GM15510 (cell line): ENCODE results near the gene PGS1.

Experiments
- POLR2A ChIP-seq: IDR thresholded peaks from 3 replicates; pipeline ENCODE4 v1.6.1; 2011; ENCODE audit warnings: borderline replicate concordance; ENCODE audit not compliant: insufficient read length; ENCODE audit errors: extremely low read depth

PGS1 gene

DNA sequence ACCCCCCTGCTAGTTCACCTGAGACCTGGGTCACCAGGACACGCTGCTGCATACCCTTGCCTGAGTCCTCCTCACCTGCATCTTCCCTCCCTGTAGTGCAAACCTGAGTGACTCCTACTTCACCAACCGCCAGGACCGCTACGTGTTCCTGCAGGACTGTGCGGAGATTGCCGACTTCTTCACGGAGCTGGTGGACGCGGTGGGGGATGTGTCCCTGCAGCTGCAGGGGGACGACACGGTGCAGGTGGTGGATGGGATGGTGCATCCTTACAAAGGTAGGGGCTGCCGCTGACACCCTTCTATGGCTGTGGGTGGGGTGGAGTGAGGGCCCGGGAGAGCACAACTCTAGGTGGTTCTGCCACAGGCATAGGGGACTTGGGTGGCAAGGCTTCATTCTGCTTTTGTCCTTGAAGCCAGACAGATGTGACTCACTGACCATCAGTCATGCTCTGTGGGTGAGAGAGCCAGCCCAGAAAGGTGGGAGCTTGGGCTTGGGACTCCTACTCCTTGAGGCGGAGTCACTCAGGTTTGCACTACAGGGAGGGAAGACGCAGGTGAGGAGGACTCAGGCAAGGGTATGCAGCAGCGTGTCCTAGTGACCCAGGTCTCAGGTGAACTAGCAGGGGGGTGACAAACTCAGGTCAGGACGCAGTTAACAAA lies 22.3 kb downstream of the PGS1 start:
- TF ChIP-seq POLR2A: no peak

DNA sequence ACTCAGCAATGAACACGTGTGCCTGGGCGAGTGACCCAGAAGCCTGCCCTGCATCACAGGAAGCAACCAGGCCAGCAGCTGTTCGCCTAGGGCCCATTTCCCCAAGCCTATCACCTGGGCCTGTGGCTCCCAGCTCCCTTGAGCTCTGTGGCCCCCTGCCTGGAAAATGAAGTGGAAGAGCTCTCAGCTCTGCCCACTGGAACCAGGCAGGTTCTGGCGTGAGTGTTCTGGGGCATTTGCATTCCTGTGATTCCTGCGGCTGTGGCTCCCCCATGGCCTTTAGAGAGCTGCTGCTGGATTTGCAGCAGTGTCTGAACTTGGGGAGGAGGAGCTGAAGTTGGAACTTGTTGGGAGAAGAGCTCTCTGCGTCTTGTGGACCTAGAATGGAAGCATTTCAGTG lies 22.8 kb downstream of the PGS1 start:
- no peak for TF ChIP-seq POLR2A

DNA sequence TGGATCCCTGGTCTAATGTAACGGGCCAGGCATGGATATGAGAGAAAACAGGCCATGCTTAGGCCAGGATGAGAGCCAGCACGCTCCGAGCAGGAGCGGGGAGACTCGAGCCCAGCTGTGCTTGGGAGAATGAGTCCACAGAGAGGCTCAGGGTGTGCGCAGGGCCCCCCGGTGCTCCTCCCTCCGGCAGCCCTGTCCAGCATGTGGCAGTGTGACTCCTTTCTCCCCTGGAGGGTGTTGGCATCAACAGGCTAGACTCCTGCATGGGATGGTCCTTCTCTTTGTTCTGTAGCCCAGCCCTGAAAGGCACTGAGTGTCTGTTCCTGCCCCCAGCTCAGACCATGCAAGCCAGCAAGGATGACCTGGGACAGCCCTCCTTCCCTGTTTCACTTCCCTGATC lies 23.4 kb downstream of the PGS1 start:
- no peak for TF ChIP-seq POLR2A

DNA sequence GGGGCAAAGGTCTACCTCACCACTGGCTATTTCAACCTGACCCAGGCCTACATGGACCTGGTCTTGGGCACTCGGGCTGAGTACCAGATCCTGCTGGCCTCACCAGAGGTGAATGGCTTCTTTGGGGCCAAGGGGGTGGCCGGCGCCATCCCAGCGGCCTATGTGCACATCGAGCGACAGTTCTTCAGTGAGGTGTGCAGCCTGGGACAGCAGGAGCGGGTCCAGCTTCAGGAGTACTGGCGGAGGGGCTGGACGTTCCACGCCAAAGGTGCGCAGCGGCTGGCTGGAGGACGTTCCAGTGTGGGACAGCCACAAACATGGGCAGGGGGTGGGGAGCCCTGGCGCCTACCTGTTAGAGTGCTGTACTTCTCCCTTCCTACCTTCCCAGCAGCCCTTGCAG lies 25.4 kb downstream of the PGS1 start:
- no peak for TF ChIP-seq POLR2A

DNA sequence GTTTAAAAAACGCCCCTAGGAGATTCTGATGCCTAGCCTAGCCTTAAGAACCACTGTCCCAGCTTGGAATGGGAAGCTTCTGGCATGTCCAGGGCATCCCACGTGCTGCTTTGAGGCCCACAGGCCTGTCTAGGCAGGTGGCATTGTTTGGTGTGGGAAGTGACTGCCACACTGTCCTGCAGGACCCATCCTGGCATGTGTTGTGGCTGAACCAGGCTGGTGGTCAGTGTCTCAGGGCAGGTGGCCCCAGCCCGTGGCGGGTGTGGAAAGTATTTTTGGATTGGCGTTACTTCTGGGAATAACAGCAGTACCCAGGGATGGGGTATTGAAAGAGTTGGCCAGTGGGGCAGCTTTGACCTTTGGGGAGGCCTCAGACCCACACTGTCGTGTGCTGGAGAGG lies 27.9 kb downstream of the PGS1 start:
- no peak for TF ChIP-seq POLR2A

DNA sequence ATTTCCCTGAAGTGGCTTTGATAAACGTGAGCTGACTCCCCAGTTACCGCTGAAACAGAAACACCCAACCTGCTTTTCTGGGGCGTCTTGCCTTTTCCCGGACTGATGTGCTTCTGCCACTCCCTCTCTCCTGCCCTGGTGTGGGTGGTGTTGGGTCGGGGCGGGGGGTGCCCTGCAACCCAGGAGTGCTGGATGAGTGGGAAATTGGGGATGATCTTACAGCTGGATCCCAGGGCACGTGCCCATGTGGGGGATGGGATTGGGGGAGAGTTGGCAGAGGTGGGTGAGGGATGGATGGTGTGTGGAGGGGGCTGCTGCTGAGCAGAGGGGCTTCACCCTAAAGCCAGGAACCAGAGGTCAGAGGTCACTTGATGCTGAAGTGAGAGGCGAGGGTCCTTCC lies 28.5 kb downstream of the PGS1 start:
- no peak for TF ChIP-seq POLR2A

DNA sequence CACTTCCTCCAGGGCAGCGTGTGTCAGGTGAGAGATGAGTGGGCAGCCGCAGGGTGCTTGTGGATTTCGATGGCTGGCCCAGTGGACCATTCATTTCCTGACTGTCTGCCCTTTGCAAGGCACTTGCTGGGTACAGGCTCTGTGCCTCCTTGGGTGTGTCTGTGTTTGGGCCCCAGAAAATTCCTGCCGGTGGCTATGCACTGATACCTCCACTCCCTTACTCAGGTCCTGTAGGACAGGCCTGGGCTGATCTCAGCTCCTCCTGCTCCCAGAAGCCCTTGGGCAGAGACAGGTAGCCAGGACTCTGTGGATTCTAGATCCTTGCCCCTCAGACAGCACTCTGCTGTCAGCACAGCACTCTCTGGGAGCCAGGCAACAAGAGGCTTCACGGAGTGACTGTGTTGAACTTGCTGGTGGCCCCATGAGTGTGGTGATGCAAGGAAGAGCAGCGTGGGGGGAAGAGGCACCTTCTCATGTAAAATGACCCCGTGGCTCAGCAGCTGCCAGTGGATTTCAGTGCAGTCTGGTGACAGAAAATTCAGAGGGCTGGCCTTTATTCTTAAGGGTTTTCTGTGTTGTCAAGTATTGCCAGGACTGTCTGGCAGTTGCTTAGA lies 29.0 kb downstream of the PGS1 start:
- no peak for TF ChIP-seq POLR2A

DNA sequence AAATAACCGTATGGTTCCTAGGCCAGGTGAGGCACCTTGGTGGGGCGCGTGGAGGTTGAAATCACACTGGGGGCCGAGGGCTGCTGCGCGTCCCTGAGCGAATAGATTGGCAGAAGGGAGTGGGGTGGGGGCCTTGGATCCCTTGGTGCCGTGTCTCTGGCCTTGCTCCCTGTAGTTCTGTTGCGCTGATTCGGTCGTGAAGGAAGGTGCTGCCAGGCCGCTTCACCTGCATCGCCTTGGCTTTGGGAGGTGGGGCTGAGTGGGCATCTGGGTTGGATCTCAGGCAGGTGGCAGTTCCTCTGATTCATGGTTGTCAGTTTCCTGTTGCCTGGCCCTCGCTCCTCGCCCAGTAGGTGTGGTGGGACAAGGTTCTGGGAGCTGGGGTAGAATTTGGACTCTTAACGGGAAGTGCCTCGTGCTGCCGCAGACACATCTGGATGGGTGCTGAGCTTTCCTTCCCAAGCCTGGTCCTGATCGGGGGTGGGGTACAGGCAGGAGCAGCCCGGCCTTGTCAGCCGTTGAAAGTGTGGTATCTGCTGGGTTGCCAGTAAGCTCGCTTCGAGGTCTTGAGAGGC lies 30.1 kb downstream of the PGS1 start:
- no peak for TF ChIP-seq POLR2A

DNA sequence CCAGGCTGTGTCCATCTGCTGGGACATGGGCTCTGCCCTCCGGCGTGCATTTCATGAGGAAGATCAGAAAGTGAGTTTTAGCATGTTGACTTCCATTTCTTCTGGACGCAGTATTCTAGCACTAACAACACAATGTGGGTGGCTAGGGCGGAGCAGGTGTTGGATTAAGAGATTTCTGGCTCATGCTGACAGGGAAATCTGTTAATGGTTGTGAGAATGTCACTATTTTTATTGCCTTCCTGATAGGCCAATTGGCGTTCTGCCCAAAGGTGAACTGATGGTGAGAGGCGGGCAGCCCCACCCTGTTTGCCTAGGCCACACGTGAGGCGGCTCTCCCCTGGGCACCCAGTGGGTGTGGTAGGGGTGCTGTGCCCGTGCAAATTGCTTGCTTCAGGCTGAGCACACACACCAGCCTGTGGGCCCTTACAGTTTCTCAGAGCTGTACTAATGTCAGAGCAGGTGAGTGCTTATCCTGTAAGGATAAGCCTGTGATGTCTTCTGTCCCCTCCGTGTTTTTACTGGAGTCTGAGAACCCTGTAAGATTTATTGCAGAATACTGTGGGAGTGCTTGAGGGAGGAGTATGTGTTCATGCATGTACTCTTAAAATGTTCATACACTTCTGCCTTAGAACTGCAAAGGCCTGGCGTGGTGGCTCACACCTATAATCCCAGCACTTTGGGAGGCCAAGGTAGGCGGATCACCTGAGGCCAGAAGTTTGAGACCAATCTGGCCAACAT lies 30.9 kb downstream of the PGS1 start:
- TF ChIP-seq POLR2A: no peak

DNA sequence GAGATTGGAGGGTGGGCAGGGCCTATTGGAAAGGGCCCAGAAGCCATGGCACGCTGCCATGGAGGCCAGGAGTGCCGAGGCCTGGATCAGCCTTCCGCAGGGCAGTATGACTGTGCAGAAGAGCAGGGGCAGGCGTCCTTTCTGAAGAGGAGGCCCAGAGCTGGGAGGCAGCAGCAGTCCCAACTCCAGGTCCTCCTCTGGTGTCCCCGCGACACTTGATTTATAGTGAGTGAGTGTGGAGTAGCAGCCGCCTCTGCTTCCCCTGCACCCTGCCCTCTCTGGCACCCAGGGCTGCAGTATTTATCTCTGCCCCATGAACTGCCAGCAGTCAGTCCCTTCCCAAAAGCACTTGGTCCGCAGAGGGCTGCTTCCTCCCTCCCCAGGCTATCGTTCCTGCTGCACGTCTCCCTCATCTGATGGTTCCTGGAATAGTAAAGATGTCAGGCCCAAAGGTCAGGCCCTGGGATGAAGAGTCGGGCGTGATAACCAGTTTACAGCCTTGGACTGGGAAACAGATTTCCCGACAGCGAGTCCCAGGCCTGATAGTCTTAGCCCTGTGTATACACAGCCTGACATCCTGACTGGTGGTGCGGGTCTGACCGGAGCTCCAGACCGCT lies 32.9 kb downstream of the PGS1 start:
- TF ChIP-seq POLR2A: no peak

DNA sequence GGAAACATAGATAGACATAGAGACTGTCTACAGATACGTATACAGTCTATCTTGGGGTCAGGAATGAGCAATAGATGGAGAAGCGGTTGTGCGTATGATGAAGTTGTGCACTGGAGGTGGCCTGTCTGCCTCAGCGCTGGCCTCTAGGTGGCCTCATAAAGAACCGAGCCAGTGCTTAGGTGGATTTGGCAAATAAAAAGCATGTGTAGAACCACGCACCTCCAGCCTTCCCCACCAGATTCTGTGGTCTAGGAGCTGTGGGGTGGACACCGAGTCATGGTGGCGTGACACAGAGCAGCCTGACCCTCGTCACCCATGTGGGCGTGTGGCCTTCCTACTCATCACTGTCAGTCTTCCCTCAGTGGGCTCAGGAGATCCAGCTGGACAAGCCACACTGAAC lies 34.0 kb downstream of the PGS1 start:
- TF ChIP-seq POLR2A: no peak

DNA sequence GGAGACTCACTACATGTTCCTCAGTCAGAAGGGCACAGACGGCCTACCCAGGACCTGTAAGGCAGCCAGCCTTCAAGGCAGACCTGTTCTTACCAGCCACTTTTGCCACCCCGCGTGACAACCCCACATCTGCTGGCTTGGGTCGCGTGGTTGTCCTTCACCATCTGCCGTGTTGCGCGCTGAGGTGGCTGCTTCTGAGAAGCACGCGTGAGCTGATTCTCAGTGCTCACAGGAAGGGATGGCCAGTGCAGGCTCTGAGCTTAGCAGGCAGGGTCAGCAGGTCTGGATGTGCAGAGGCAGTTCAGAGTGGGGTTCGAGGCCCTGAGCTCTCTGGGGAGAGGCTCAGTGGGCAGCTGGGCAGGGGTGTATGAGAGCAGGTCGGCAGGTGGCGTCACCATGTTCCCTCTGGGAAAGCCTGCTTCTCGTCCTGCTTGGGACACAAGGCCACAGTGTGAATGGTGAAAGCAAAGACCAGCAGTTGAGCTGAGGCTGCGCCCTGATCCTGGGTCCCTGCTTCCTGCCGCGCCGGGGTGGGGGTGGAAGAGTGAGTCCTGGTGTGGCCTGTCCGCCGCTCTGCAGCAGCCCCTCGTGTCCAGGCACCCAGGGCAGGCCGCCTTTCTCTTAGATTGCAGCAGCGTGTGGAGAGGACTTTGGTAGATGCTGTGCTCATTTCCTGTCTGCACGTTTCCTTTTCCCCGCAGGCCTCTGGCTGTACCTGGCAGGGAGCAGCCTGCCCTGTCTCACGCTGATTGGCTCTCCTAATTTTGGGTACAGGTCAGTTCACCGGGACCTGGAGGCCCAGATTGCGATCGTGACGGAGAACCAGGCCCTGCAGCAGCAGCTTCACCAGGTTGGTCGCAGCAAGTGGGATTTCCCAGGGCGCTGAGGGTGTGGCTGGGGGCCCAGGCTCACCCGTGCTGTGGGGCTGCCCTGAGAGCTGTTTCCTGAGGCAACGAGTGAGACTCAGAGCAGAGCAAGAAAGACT lies 36.0 kb downstream of the PGS1 start:
- no peak for TF ChIP-seq POLR2A

DNA sequence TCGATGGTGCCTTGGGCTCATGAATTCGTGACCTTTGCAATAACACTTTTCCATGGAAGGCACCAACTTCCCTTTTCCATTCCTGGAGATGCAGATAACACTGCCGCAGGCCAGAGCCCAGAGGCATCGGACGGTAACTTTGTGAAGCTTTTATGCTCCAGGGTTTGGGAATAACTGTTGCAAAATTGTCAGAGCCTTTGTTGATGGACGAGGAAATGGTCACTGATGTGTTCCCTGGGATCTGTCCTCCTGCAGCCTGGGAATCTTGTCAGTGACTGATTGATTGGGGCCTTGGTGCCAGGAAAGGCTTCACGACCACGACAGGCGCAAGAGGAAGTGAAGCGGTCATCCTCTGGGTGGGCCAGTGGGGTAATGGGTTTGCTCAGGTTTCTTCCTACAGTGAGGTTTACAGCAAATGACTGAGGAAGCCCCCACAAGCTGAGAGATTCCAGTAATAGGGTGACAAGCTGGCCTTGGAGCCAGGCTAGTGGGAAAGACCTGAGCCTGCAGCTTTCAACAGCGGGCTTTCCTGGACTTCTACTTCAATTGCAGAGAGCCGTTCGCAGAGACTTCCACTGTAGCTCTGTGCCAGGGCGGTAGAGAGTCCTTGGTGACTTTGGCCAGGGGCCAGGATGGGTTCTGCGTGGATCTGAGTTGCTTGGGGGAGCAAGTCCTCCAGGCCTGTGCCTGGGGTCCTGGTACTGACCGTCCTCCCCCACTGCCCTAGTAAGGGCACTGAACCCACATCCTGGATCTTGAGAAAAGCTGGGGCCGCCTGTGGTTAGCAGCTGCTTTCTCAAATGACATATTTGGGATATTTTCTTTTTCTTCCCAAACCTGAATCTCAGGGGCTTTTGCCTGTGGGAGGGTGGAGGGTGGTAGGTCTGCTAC lies 37.6 kb downstream of the PGS1 start:
- TF ChIP-seq POLR2A: no peak
